BLaER1 (cell line): ENCODE data around the gene SFI1.
A peak's percentile ranks its signal among the peaks of the same experiment; 100 is the strongest.

Experiments used
- H3K27ac ChIP-seq: shearing (Covaris generic); formaldehyde crosslinking; 2 replicates; pipeline ENCODE4 v1.8.1; 2022
- H3K27me3 ChIP-seq: shearing (Covaris generic); formaldehyde crosslinking; 2 replicates; pipeline ENCODE4 v1.8.1; 2022
- H3K36me3 ChIP-seq: shearing (Covaris generic); formaldehyde crosslinking; 2 replicates; pipeline ENCODE4 v1.8.1; 2022
- H3K4me1 ChIP-seq: shearing (Covaris generic); formaldehyde crosslinking; 2 replicates; pipeline ENCODE4 v1.8.1; 2022
- H3K4me2 ChIP-seq: shearing (Covaris generic); formaldehyde crosslinking; 2 replicates; pipeline ENCODE4 v1.8.1; 2022
- H3K4me3 ChIP-seq: shearing (Covaris generic); formaldehyde crosslinking; 2 replicates; pipeline ENCODE4 v1.8.1; 2022
- H3K9ac ChIP-seq: shearing (Covaris generic); formaldehyde crosslinking; 2 replicates; pipeline ENCODE4 v1.8.1; 2022
- H3K9me3 ChIP-seq: shearing (Covaris generic); formaldehyde crosslinking; 2 replicates; pipeline ENCODE4 v1.8.1; 2022
- H4K20me1 ChIP-seq: shearing (Covaris generic); formaldehyde crosslinking; 2 replicates; pipeline ENCODE4 v1.8.1; 2022
- Cebpa-rat ChIP-seq: shearing (Covaris generic); IDR thresholded peaks from 2 replicates; pipeline ENCODE4 v1.8.1; 2022

SFI1 gene

GRCh38 chr22:31639436-31640039 is 143.2 kb downstream of the SFI1 start:
- H3K4me3 ChIP-seq = peak overlapping the region; percentile 70
- H3K27me3 ChIP-seq = no peaks in the 10 kb centered on the region
- H3K36me3 ChIP-seq = peaks cover 24% of the 10 kb centered on the region
- no peak for TF ChIP-seq Cebpa-rat
- H3K9ac ChIP-seq = peak overlapping the region; percentile 91
- H3K4me1 ChIP-seq = peaks cover 66% of the 10 kb centered on the region
- no peaks in the 10 kb centered on the region for H3K9me3 ChIP-seq
- peak overlapping the region; percentile 93 for H3K27ac ChIP-seq
- peak overlapping the region; percentile 99 for H3K4me2 ChIP-seq
- H4K20me1 ChIP-seq = peaks cover 29% of the 10 kb centered on the region; the same call in 1 of the 2 replicates

DNA sequence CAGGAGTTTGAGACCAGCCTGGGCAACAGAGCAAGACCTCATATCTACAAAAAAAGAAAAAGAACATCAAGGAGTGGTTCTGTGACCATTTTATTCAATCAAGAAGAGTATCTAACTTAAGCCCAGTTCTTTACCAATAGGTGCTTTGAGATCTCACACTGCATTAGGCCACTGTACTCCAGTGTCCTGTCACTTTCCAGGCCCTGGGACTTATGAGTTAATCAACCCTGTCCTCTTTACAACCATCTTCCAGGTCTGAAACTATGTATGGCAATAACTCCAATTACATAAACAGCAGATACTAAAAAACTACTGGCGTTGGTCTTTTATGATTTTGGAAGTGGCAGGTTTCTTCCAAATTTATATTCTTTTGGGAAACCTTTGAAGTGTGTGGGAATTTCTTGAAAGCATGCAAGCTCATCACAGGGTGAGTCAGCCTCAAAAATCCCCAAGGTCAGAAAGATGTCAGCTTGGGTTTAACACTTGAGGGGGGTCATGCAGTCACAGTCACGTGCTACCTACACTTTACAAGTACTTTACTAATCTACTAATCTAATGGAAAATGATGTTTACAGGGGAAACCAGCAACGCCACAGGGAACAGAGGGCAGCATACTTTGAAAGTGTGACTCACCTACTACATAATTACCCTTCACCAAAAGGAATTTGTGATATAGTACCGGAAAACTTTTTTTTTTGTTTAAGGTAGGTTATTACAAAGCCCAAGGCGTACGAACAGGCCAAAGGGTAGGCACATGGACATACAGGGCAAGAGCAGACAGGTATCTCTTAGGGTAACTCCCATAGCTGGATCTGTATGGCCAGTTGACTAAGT is 150.1 kb downstream of the SFI1 start:
- Histone ChIP-seq H3K27ac (no peak overlapping the region), H3K9me3 (no peaks in the 10 kb centered on the region), H3K36me3 (peaks cover 77% of the 10 kb centered on the region), H3K27me3 (no peaks in the 10 kb centered on the region), H4K20me1 (peaks cover 16% of the 10 kb centered on the region), H3K9ac (no peak overlapping the region), H3K4me1 (peaks cover under 1% of the 10 kb centered on the region; the same call in 1 of the 2 replicates), H3K4me2 (no peak overlapping the region), H3K4me3 (no peak overlapping the region)
- TF ChIP-seq Cebpa-rat = no peak

- TF ChIP-seq Cebpa-rat = no peak
Observed at GRCh38 chr22:31647066-31647465, 150.7 kb downstream of the SFI1 start.

DNA sequence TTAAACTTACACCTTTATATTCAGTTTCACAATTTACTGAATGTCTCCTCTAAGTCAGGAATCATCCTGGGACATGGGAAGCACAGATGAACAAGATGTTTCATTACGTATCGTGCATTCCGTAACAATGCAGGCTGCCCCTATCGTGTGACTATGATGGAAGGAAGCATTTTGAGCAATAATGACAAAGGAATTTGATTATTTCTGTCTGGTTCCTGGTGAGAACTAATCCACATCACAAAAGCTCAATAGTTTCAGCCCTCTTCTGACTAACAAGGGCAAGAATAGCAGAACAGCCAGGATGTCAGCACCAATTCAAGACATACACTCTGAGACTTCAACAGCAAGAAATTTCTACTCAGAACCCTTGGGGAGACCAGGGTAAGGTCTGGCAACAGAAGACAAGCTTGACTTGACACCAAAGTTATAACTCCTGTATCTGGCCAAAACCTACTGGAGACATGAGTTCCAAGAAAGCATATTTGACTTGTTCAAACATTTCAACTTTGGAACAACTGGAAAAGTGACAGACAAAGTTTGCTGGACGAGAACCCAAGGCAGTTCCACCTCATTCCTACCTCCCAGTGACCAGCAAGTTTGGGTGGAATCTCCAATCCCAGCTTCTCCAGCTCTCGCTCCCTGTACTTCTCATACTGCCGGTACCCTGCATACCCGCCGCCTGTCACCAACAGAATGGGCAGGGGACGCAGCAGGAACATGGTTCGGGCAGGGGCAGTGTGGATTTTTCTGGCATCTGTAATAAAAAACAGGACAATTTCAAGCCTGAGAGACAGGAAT is 151.4 kb downstream of the SFI1 start:
- H3K9me3 ChIP-seq = no peaks in the 10 kb centered on the region
- H3K4me3 ChIP-seq = no peak overlapping the region
- no peak overlapping the region for H3K4me2 ChIP-seq
- no peak overlapping the region for H3K9ac ChIP-seq
- no peaks in the 10 kb centered on the region for H3K4me1 ChIP-seq
- no peak for TF ChIP-seq Cebpa-rat
- H3K27ac ChIP-seq = no peak overlapping the region
- H3K27me3 ChIP-seq = no peaks in the 10 kb centered on the region
- H3K36me3 ChIP-seq = peaks cover 68% of the 10 kb centered on the region
- peaks cover 21% of the 10 kb centered on the region for H4K20me1 ChIP-seq

More at GRCh38 chr22:31647066-31647465, 150.7 kb downstream of the SFI1 start:
- H3K9me3 ChIP-seq = no peaks in the 10 kb centered on the region
- no peak overlapping the region for H3K4me3 ChIP-seq
- H3K27me3 ChIP-seq = no peaks in the 10 kb centered on the region
- H3K27ac ChIP-seq = no peak overlapping the region
- H4K20me1 ChIP-seq = peaks cover 16% of the 10 kb centered on the region
- H3K4me1 ChIP-seq = no peaks in the 10 kb centered on the region
- no peak overlapping the region for H3K4me2 ChIP-seq
- no peak overlapping the region for H3K9ac ChIP-seq
- peaks cover 75% of the 10 kb centered on the region for H3K36me3 ChIP-seq

GRCh38 chr22:31650391-31650790 is 154.1 kb downstream of the SFI1 start:
- Histone ChIP-seq H3K27me3 (no peaks in the 10 kb centered on the region), H3K4me3 (no peak overlapping the region), H3K36me3 (peaks cover 51% of the 10 kb centered on the region), H3K4me2 (no peak overlapping the region), H3K4me1 (no peaks in the 10 kb centered on the region), H3K9ac (no peak overlapping the region), H3K9me3 (no peaks in the 10 kb centered on the region), H3K27ac (no peak overlapping the region), H4K20me1 (peaks cover 44% of the 10 kb centered on the region)
- 0 out of 2 replicates have a peak, but pooled peaks have one; percentile 20 for TF ChIP-seq Cebpa-rat

- H4K20me1 ChIP-seq = peaks cover 47% of the 10 kb centered on the region
- H3K4me1 ChIP-seq = no peaks in the 10 kb centered on the region
- no peak overlapping the region for H3K9ac ChIP-seq
- no peak overlapping the region for H3K4me3 ChIP-seq
- H3K4me2 ChIP-seq = no peak overlapping the region
- H3K27ac ChIP-seq = no peak overlapping the region
- no peak for TF ChIP-seq Cebpa-rat
- peaks cover 39% of the 10 kb centered on the region for H3K36me3 ChIP-seq
- no peaks in the 10 kb centered on the region for H3K9me3 ChIP-seq
- H3K27me3 ChIP-seq = no peaks in the 10 kb centered on the region
Observed at GRCh38 chr22:31651664-31652063, 155.3 kb downstream of the SFI1 start.

- Histone ChIP-seq H3K4me2 (no peak overlapping the region), H3K4me1 (no peaks in the 10 kb centered on the region), H3K27me3 (no peaks in the 10 kb centered on the region), H4K20me1 (peaks cover 48% of the 10 kb centered on the region), H3K27ac (no peak overlapping the region), H3K9ac (no peak overlapping the region), H3K4me3 (no peak overlapping the region), H3K9me3 (no peaks in the 10 kb centered on the region), H3K36me3 (peaks cover 34% of the 10 kb centered on the region)
- TF ChIP-seq Cebpa-rat = no peak
Observed at GRCh38 chr22:31652088-31652487, 155.8 kb downstream of the SFI1 start.

DNA sequence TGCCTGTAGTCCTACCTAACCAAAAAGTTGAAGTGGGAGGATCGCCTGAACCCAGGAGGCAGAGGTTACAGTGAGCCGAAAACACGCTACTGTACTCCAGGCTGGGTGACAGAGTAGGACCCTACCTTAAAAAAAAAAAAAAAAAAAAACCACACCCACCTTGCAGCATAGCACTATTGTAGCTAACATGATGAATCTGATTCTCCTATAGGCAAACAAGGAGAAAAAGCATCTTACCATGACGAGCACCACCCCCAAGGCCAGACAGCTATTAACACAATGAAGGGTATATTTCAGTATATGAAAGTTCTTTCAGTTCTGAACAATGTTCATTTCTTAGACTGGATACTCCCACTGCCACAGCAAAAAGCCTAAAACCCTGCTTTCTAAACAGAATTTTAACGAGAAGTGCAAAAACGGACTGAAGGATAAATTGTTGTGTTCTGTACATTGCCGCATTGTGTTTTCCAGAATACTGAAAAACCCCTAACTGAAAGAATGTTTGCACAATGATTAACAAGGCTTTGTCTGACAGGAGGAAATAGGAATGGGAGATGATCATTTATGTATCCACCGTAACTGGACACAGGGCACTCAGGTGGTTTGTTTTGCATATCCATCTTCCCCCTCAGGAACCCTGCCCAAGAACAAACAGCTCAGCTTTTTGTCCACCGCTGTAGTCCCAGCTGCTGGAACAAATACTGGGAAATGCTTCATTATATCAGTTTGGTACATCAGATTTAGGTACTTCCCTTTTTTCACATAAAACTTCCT is 156.8 kb downstream of the SFI1 start:
- no peaks in the 10 kb centered on the region for H3K9me3 ChIP-seq
- H3K36me3 ChIP-seq = peaks cover 24% of the 10 kb centered on the region
- no peaks in the 10 kb centered on the region for H3K4me1 ChIP-seq
- TF ChIP-seq Cebpa-rat = no peak
- no peak overlapping the region for H3K9ac ChIP-seq
- no peaks in the 10 kb centered on the region for H3K27me3 ChIP-seq
- H3K27ac ChIP-seq = no peak overlapping the region
- no peak overlapping the region for H3K4me2 ChIP-seq
- no peak overlapping the region for H3K4me3 ChIP-seq
- peaks cover 56% of the 10 kb centered on the region for H4K20me1 ChIP-seq

DNA sequence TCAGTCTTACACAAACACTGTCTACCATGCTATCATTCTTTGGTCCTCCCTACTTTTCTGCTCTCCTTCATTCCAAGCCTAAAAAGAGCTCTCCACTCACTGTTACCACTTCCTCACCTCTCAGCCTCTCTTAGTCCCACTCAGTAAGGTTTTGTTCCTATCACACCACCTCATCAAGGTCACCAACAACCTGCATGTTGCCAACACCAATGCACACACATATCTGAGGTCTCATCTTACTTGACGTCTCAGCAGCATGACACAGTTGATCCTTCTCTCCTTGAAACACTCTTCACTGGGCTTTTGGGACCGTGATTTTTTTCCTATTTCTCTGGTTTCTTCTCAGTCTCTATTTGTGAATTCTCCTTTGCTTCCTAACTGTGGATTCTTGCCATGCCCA is 157.6 kb downstream of the SFI1 start:
- no peak overlapping the region for H3K4me2 ChIP-seq
- peaks cover 16% of the 10 kb centered on the region for H3K36me3 ChIP-seq
- H3K9ac ChIP-seq = no peak overlapping the region
- no peaks in the 10 kb centered on the region for H3K27me3 ChIP-seq
- no peak for TF ChIP-seq Cebpa-rat
- peaks cover 64% of the 10 kb centered on the region for H4K20me1 ChIP-seq
- no peak overlapping the region for H3K4me3 ChIP-seq
- no peaks in the 10 kb centered on the region for H3K9me3 ChIP-seq
- no peaks in the 10 kb centered on the region for H3K4me1 ChIP-seq
- H3K27ac ChIP-seq = no peak overlapping the region
